Astrocyte (in vitro differentiated cells and primary cell): ENCODE data around the gene SLC35F4. TPM values are rescaled to one million over a fixed set of nuclear protein-coding genes. Genes with fewer than 3 reads are reported as not detected.

ENCODE experiments used
- DNase-seq: peaks from one replicate; pipeline ENCODE4 v3.0.0-alpha.2; 2010; ENCODE audit warnings: low read depth
- FAIRE-seq: peaks from 2 replicates; lab custom pipeline; 2011; peaks lifted over from hg19 to GRCh38; lab: Jason Lieb, UNC
- H2AFZ ChIP-seq: 2 replicates; pipeline ENCODE4 v1.6.0; 2012; ENCODE audit warnings: low read depth, low read length, inconsistent platforms
- H3K27ac ChIP-seq: 2 replicates; pipeline ENCODE4 v1.5.1; 2011; ENCODE audit warnings: low read depth, low read length, inconsistent platforms
- H3K27me3 ChIP-seq: 2 replicates; pipeline ENCODE4 v1.6.0; 2011; ENCODE audit warnings: low read length, inconsistent platforms; ENCODE audit not compliant: insufficient read depth
- H3K36me3 ChIP-seq: 2 replicates; pipeline ENCODE4 v1.5.1; 2011; ENCODE audit warnings: low read length, inconsistent platforms; ENCODE audit not compliant: insufficient read depth
- H3K4me1 ChIP-seq: 2 replicates; pipeline ENCODE4 v1.5.1; 2011; ENCODE audit warnings: low read length, inconsistent platforms; ENCODE audit not compliant: insufficient read depth
- H3K4me2 ChIP-seq: 2 replicates; pipeline ENCODE4 v1.6.0; 2012; ENCODE audit warnings: low read length, inconsistent platforms
- H3K4me3 ChIP-seq: 2 replicates; pipeline ENCODE4 v1.5.1; 2011; ENCODE audit warnings: low read depth, mild to moderate bottlenecking, low read length, inconsistent platforms; ENCODE audit not compliant: insufficient read depth
- H3K79me2 ChIP-seq: 2 replicates; pipeline ENCODE4 v1.6.0; 2012; ENCODE audit warnings: mild to moderate bottlenecking, low read length, inconsistent platforms; ENCODE audit not compliant: insufficient read depth
- H3K9ac ChIP-seq: 2 replicates; pipeline ENCODE4 v1.6.0; 2012; ENCODE audit warnings: mild to moderate bottlenecking, low read length, inconsistent platforms
- H3K9me3 ChIP-seq: 2 replicates; pipeline ENCODE4 v1.5.1; 2012; ENCODE audit warnings: low read depth, mild to moderate bottlenecking, low read length, inconsistent platforms; ENCODE audit not compliant: insufficient read depth
- H4K20me1 ChIP-seq: 2 replicates; pipeline ENCODE4 v1.6.0; 2012; ENCODE audit warnings: low read length, inconsistent platforms; ENCODE audit not compliant: insufficient read depth
- H3K27ac Mint-ChIP-seq: one replicate; pipeline ENCODE4 v1.8.0; 2021; ENCODE audit warnings: mild to moderate bottlenecking, mixed read lengths; ENCODE audit not compliant: unreplicated experiment
- H3K27me3 Mint-ChIP-seq: one replicate; pipeline ENCODE4 v1.8.0; 2021; ENCODE audit warnings: low read depth, mixed read lengths; ENCODE audit not compliant: unreplicated experiment
- H3K36me3 Mint-ChIP-seq: one replicate; pipeline ENCODE4 v1.8.0; 2021; ENCODE audit warnings: low read depth, mixed read lengths; ENCODE audit not compliant: unreplicated experiment
- H3K4me1 Mint-ChIP-seq: one replicate; pipeline ENCODE4 v1.8.0; 2021; ENCODE audit warnings: low read depth, mixed read lengths; ENCODE audit not compliant: unreplicated experiment
- H3K4me3 Mint-ChIP-seq: one replicate; pipeline ENCODE4 v1.8.0; 2021; ENCODE audit warnings: mild to moderate bottlenecking, moderate library complexity, mixed read lengths; ENCODE audit not compliant: unreplicated experiment
- H3K9me3 Mint-ChIP-seq: one replicate; pipeline ENCODE4 v1.8.0; 2021; ENCODE audit warnings: mild to moderate bottlenecking, mixed read lengths; ENCODE audit not compliant: unreplicated experiment
- EZH2 ChIP-seq: IDR thresholded peaks from 2 replicates; pipeline ENCODE4 v1.6.1; 2012; ENCODE audit warnings: mild to moderate bottlenecking, low read length, inconsistent platforms; ENCODE audit not compliant: insufficient read depth
- total RNA-seq: library from RNA; stranded (reverse); gene quantifications from 2 replicates; pipeline ENCODE4 v1.2.1, GENCODE V29; 2021
- TF ChIP-seq, protein P1 (sequence below): IDR thresholded peaks from 2 replicates; pipeline ENCODE4 v1.5.1; 2011; ENCODE audit warnings: low read depth, mild to moderate bottlenecking, inconsistent platforms, low read length, moderate library complexity; ENCODE audit not compliant: insufficient read depth

The SLC35F4 gene
- total RNA-seq, 1 donor from 2014 or later: not detected

DNA sequence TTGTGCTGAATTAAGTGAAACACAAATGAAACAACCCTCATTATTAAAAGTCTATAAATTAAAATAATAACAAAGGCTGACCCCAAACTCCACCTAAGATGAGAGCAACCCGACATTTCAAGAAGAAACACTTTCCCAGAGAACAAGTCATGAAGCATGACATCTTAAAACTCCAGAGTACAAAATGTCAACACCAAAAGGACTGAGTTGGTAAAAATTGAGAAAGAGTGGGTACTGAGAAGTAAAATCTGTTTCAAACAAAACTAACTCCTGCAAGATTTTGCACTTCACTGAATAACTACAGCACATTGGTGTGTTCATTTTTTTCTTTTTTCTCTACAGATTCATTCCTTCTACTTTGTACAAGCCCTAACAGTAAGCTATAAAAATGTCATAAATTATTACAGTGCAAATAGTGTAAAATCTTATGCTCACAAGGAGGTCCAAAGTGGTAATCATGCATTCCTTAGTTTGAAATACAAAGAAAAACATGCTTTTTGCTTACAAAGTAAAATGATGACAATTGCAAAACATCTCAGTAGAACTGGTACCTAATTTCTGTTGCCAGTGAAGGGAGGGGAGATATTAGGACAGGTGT lies 31.8 kb downstream of the SLC35F4 start:
- no peak overlapping the region for H3K4me3 ChIP-seq
- TF ChIP-seq, protein P1, sequence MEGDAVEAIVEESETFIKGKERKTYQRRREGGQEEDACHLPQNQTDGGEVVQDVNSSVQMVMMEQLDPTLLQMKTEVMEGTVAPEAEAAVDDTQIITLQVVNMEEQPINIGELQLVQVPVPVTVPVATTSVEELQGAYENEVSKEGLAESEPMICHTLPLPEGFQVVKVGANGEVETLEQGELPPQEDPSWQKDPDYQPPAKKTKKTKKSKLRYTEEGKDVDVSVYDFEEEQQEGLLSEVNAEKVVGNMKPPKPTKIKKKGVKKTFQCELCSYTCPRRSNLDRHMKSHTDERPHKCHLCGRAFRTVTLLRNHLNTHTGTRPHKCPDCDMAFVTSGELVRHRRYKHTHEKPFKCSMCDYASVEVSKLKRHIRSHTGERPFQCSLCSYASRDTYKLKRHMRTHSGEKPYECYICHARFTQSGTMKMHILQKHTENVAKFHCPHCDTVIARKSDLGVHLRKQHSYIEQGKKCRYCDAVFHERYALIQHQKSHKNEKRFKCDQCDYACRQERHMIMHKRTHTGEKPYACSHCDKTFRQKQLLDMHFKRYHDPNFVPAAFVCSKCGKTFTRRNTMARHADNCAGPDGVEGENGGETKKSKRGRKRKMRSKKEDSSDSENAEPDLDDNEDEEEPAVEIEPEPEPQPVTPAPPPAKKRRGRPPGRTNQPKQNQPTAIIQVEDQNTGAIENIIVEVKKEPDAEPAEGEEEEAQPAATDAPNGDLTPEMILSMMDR: no peak
- no peak for TF ChIP-seq EZH2
- H3K36me3 ChIP-seq: no peaks in the 10 kb centered on the region
- H3K9me3 Mint-ChIP-seq: no peaks in the 10 kb centered on the region
- peak; percentile 5 for FAIRE-seq
- H3K4me2 ChIP-seq: peak overlapping the region; percentile 62
- no peak for DNase-seq
- H3K4me1 Mint-ChIP-seq: peaks cover 14% of the 10 kb centered on the region
- peaks cover 21% of the 10 kb centered on the region for H3K4me1 ChIP-seq
- no peaks in the 10 kb centered on the region for H3K79me2 ChIP-seq
- no peak overlapping the region for H3K9ac ChIP-seq
- no peaks in the 10 kb centered on the region for H3K27me3 ChIP-seq
- H3K4me3 Mint-ChIP-seq: no peak overlapping the region
- no peaks in the 10 kb centered on the region for H3K9me3 ChIP-seq
- no peak overlapping the region for H3K27ac Mint-ChIP-seq
- no peaks in the 10 kb centered on the region for H4K20me1 ChIP-seq
- H3K27ac ChIP-seq: peak overlapping the region; percentile 6
- no peak overlapping the region for H2AFZ ChIP-seq
- no peaks in the 10 kb centered on the region for H3K36me3 Mint-ChIP-seq
- no peaks in the 10 kb centered on the region for H3K27me3 Mint-ChIP-seq

GRCh38 chr14:57833323-57833722 lies 32.6 kb downstream of the SLC35F4 start:
- H4K20me1 ChIP-seq: no peaks in the 10 kb centered on the region
- TF ChIP-seq EZH2: no peak
- TF ChIP-seq, protein P1: no peak
- Mint-ChIP-seq H3K9me3 (no peaks in the 10 kb centered on the region), H3K36me3 (no peaks in the 10 kb centered on the region), H3K4me3 (no peak overlapping the region), H3K27ac (no peak overlapping the region), H3K27me3 (no peaks in the 10 kb centered on the region), H3K4me1 (peaks cover 14% of the 10 kb centered on the region)
- DNase-seq: peak; percentile 94
- peak overlapping the region; percentile 52 for H3K27ac ChIP-seq
- no peak overlapping the region for H2AFZ ChIP-seq
- H3K27me3 ChIP-seq: no peaks in the 10 kb centered on the region
- no peaks in the 10 kb centered on the region for H3K9me3 ChIP-seq
- peak overlapping the region; percentile 62 for H3K4me2 ChIP-seq
- H3K36me3 ChIP-seq: no peaks in the 10 kb centered on the region
- peak; percentile 97 for FAIRE-seq
- no peak overlapping the region for H3K4me3 ChIP-seq
- no peak overlapping the region for H3K9ac ChIP-seq
- peaks cover 21% of the 10 kb centered on the region for H3K4me1 ChIP-seq
- no peaks in the 10 kb centered on the region for H3K79me2 ChIP-seq

- Histone ChIP-seq H4K20me1 (no peaks in the 10 kb centered on the region), H3K27me3 (no peaks in the 10 kb centered on the region), H3K79me2 (no peaks in the 10 kb centered on the region), H3K4me3 (no peak overlapping the region), H3K9ac (no peak overlapping the region), H3K36me3 (no peaks in the 10 kb centered on the region), H3K9me3 (no peaks in the 10 kb centered on the region), H3K4me2 (no peak overlapping the region), H2AFZ (no peak overlapping the region), H3K4me1 (peaks cover 21% of the 10 kb centered on the region), H3K27ac (no peak overlapping the region)
- Mint-ChIP-seq H3K27ac (no peak overlapping the region), H3K27me3 (no peaks in the 10 kb centered on the region), H3K4me3 (no peak overlapping the region), H3K9me3 (no peaks in the 10 kb centered on the region), H3K36me3 (no peaks in the 10 kb centered on the region), H3K4me1 (peaks cover 14% of the 10 kb centered on the region)
- TF ChIP-seq EZH2: no peak
- TF ChIP-seq, protein P1: no peak
- FAIRE-seq: no peak
- no peak for DNase-seq
Measured at GRCh38 chr14:57831981-57832380, 33.9 kb downstream of the SLC35F4 start.
